Esophagus mucosa (tissue), 1 donor: ENCODE results near the gene CHSY3. TPM values are rescaled to one million over a fixed set of nuclear protein-coding genes. Genes with fewer than 3 reads are reported as not detected.
A peak's percentile ranks its signal among the peaks of the same experiment; 100 is the strongest.

Experiments
- ATAC-seq: fragments of 200-7000 bp; cut with Tn5 transposase; one replicate; pipeline ENCODE4 v1.9.1; 2020
- total RNA-seq: library from RNA; stranded (reverse); gene quantifications from one replicate; pipeline ENCODE4 v1.2.4, GENCODE V29; 2023
- donor health status: DM: yes; HTN: yes; CAD: no.

CHSY3 gene
- total RNA-seq, 1 donor from 2014 or later, result 0.28 TPM

DNA sequence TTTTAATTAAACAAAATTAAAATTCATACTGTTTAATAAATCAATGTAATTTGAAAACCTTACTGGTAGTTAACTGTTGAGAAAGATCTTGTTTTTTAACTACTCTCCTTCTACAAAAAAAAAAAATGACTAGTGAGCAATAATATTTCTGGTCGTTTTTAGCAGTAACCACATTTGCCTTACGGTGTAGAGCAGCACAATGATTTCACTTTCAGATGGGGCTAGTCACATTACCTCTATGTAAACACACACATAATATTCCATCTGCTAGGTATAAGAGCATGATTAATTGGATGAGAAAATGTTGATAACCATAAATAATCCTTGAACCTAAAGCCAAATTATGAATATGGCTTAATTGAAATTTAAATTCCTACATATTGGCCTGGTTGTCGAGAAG lies 198.1 kb downstream of the CHSY3 start:
- ATAC-seq, result no peak

GRCh38 chr5:130102960-130103359 lies 198.7 kb downstream of the CHSY3 start:
- ATAC-seq, result no peak

- no peak for ATAC-seq
Observed at GRCh38 chr5:130104895-130105688, 200.8 kb downstream of the CHSY3 start.

DNA sequence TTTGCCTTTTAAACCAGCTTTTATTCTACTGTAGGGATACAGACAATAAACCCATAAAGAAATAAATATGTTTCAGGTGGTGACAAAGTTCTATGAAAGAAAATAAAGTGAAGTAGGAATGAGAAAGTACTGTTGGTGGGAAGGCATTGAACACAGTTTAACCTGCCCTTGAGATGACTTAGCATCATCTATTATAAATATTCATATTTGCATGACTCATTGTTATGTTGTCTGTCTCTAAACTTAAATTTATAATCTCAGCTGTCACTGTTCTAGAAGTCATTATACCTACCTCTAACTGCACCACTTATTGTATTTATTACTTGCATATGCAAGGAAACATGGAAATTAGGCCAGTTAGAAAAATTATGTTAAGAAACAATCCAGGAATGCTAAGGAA lies 202.2 kb downstream of the CHSY3 start:
- ATAC-seq, result no peak

GRCh38 chr5:130109152-130109551 lies 204.9 kb downstream of the CHSY3 start:
- no peak for ATAC-seq

DNA sequence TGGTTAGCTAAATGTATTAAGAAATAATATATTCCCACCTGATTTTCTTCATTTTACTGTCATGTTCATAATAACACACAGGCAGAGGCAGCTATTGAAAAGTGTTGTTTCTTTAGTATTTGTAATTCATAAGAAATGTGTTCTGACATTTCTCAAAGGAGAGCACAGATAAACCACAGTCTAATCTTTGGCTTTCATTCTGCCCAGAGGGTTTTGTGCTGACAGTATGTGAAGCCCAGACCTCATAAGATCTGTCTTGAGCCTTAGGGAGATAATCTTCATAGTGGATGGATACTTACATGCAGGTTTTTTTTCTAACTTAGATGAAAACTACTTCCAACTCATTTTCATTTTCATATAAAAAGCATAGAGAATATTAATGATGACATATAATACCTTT lies 206.1 kb downstream of the CHSY3 start:
- no peak for ATAC-seq

GRCh38 chr5:130111746-130112145 lies 207.5 kb downstream of the CHSY3 start:
- no peak for ATAC-seq

GRCh38 chr5:130112246-130112645 lies 208.0 kb downstream of the CHSY3 start:
- no peak for ATAC-seq

- ATAC-seq, result no peak
Observed at GRCh38 chr5:130115686-130116085, 211.4 kb downstream of the CHSY3 start.

DNA sequence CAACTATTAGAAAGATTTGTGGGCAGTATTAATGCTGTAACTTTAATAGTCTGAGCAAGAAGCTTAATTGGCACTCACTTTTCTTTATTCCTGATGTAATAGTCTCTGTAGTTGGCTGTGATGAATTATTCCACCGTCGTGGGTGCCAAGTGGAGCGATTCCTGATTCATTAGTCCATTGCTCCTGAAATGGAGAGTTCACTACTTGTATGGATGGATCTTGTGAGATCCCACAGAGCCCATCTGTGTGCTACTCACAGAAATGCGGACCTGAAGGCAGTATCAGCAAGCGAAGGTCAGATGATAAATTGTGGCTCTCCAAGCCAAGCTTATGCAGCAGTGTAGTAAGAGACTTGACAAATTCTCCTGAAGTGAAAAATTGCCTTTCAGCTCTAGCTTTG lies 212.2 kb downstream of the CHSY3 start:
- no peak for ATAC-seq

DNA sequence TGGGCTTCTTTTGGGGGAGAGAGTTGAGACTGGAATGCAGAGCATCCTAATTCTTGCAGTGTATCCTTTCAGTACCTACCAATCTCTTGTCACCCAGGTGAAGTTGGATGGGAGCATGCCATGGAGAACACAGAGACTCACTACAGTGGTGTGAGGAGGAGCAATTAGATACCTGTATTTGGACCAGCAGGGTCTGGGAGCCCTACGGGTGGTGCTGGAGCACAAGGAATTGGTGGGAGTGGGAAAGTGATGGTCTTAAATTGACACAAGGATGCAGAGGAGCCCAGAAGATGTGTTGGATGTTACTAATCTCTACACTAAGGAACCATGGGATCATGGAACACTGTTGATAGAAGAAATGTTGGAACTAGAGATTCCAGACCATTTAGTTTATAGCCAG lies 212.7 kb downstream of the CHSY3 start:
- no peak for ATAC-seq

DNA sequence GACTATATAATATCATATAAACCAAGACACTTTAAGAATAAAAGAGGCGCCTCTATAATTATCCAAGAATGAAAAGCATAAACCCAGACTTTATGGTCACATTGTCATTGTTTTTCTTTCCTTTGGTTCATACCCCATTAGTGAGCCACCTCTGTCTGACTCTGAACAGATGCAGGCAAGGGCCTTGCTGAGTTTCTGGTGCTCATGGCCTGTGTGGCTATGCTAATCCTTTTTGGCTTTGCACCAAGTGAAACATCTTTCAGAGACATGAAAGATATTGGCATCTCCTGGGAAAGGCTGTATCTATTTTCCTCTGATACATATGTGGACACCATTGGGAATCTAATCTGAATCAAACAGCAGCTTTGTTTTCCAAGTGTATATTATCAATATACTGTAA lies 222.5 kb downstream of the CHSY3 start:
- ATAC-seq, result no peak

DNA sequence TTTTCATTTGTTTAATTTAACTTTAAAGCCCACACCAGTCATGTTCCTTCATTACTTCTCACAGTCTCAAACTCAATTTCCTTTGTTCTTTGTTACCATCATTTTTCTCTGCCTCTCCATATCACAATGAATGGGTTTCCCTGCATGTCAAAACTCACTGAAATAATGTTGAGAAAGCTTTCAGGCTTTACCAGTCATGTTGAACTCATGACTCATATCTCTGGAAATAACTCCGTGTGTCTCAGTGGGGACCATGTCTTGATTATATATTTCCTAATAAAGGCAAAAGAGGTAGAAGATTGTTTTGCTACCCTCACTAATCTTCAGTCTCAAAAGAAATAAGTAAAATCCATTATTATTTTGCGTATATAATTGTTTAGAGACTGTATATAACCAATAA lies 231.2 kb downstream of the CHSY3 start:
- peak; percentile 77 for ATAC-seq

DNA sequence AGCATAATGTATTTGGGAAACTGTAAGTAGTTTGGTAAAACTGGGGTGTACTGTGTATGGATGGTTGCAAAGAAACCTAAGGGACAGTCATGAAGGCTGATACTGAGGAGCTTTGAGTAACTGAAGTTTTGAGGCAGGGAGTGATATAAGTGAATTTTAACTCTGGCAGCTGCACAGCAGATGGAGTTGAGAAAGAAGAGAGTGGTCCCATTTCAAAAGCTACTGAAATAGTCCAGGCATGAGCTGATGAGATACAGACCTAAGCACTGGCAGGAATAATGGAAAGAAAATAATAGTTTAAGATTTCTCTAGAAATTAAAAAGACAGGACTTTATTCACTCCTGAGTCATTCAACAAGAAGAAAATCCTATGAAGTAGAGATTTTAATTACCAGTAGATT lies 232.0 kb downstream of the CHSY3 start:
- ATAC-seq, result no peak

GRCh38 chr5:130137681-130138080 lies 233.4 kb downstream of the CHSY3 start:
- ATAC-seq, result no peak

DNA sequence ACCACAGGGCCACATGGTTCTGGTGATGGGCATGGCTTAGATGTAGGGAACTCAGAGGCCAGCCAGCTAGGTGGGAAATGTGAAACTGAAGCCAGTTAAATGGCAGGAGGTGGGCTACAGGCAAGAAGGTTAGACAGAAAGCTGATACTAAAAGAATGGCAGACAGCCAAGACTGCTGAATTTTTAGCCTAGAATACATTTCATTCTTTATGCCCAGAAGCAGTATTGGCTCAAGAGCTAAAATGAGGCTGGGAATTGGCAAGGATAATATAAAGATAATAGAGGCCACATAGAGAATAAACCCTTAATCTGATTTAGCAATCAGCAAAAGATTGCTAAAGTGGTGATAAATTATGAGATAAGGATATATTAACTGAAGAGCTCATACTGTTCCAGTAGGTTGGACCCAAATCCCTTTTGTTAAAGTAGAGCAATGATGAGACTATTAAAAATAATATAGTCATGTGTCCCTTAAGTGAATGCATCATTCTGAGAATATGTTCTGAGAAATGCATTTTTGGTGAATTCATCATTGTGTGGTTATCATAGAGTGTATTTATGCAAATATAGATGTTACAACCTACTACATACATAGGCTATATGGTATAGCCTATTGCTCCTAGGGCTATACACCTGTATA lies 234.3 kb downstream of the CHSY3 start:
- no peak for ATAC-seq

DNA sequence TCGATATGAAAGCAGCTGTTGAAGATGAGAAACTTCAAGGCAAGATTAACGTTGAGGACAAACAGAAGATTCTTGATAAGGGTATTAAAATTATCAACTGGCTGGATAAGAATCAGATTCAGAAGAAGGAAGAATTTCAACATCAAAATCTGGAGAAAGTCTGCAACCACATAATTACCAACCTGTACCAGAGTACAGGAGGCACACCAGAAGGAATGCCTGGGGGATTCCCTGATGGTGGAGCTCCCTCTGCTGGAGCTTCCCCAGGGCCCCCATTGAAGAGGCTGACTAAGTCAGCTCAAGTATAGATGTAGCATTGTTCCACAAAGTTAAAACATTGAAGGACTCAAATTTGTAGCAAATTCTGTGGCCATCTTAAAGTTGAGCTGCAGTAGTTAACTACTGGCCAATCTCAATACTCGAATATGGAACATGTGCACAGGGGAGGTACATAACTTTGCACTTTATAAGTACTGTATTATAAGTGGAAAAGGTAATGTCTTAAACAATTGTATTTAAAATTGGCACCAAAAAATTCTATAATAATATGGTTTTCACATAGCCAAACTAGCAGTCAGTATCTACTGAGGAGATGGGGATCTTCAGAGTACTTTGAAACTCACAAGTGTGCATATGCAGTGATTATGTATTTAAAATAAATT lies 237.5 kb downstream of the CHSY3 start:
- ATAC-seq, result no peak

DNA sequence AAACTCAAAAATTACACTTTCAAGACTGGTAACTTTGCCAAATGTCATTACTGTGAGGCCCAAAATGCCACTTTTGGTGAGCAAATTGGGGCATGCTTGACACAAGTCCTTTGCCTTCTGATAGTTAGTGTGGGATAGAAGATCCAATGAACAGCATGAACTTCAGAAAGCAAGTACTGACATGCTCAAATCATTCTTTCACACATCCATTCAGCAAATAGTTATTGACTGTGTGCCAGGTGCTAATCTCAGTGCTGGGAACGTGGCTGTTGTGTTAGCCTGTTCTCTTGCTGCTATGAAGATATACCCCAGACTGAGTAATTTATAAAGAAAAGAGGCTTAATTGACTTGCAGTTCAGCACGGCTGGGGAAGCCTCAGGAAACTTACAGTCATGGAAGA lies 247.0 kb downstream of the CHSY3 start:
- ATAC-seq, result peak; percentile 60

DNA sequence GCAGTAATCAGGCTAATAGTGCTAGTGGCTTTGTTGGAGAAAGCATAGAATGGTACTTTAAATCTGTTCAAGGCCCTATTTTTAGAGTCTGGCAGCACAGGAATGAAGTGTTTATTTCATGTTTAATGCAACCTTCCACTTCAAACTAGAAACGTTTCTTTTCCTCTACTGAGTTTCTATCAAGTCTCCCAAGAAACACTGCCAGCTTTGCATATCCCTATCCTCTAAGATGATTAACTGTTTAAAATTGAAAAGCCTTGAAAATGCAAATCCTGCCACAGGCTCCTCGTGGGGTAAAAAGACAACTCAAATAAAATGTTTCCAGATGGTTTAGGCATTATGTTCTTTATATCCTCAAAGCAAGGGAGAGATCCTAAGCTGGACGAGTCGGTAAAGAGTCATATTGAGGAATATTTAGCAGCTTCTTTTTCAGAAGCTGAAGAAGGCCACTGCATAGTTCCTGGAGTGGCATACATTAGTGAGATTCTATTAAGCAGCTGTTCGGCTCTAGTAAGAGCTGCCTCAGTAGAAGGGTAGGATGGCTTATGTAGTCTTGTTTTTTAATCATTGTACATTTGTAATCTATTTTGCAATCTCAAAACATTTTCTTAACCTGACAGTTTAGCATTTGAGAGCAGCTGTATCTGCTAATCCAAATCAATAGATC lies 251.2 kb downstream of the CHSY3 start:
- no peak for ATAC-seq

- ATAC-seq, result no peak
Observed at GRCh38 chr5:130158036-130158435, 253.8 kb downstream of the CHSY3 start.

DNA sequence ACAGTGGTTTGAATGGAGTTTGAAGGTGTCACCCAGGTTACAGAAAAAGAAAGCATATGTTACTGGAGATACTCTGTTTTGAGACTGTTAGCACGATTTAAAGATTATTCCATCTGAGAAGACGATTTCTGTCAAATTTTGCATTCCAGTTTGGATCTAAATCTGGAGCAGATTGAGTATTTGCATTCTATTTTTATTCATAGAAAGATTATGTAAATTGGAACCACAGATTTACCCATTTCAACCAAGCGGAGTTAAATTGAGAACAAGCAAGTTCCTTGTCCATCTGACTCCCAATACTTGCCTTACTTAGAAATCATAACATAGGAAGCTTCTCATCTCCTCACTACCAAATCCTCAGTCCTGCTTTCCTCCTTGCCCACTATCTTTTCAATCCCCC lies 255.7 kb downstream of the CHSY3 start:
- no peak for ATAC-seq

- ATAC-seq, result no peak
Observed at GRCh38 chr5:130164966-130165365, 260.7 kb downstream of the CHSY3 start.

DNA sequence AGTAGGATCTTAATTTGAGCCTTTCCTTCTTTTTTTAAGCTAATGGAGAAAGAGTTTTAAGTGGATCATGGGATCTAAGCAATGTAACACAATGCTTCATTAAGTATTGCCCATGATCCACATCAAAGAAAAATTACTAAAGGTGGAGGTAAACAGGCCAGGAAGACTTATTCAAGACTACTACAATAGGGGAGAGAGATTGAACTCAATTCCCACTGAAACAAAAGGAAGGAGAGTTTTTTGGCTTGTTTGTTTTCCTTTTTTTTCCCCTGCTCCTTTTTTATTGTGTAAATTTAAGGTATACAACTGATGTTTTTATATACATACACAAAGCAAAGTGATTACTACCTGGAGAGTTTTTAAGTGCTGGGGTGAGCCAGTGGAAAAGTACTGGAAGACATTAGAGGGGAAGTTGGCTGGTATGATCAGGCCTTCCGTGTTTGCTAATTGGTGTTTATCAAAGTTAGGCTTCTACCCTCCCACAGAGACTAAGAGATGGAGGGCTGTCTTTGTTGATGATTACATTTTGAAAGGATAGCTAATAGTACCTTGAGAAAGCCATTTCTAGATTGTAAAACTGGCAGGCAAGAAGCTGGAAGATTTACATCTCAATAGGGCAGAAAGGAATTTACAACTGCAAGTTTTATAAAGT lies 262.7 kb downstream of the CHSY3 start:
- no peak for ATAC-seq
